Chondrocyte (in vitro differentiated cells): ENCODE measurements around the gene EVI5L. TPM values are rescaled to one million over a fixed set of nuclear protein-coding genes. Genes with fewer than 3 reads are reported as not detected.

ENCODE experiments used
- DNase-seq: peaks from one replicate; pipeline ENCODE4 v3.0.0; 2021; ENCODE audit warnings: mixed read lengths, low spot score
- H3K27ac Mint-ChIP-seq: one replicate; pipeline ENCODE4 v1.8.0; 2021; ENCODE audit warnings: mild to moderate bottlenecking, moderate library complexity, mixed read lengths; ENCODE audit not compliant: unreplicated experiment
- H3K27me3 Mint-ChIP-seq: 2 replicates; pipeline ENCODE4 v1.8.0; 2021; ENCODE audit warnings: low read depth, mixed read lengths
- H3K36me3 Mint-ChIP-seq: 2 replicates; pipeline ENCODE4 v1.8.0; 2021; ENCODE audit warnings: low read depth, mixed read lengths
- H3K4me1 Mint-ChIP-seq: 2 replicates; pipeline ENCODE4 v1.8.0; 2021; ENCODE audit warnings: low read depth, mild to moderate bottlenecking, mixed read lengths
- H3K4me3 Mint-ChIP-seq: one replicate; pipeline ENCODE4 v1.8.0; 2021; ENCODE audit warnings: mild to moderate bottlenecking, moderate library complexity, mixed read lengths; ENCODE audit not compliant: unreplicated experiment
- H3K9me3 Mint-ChIP-seq: 2 replicates; pipeline ENCODE4 v1.8.0; 2021; ENCODE audit warnings: low read depth, mixed read lengths
- CTCF ChIP-seq: fragments of 200-600 bp; sonication (generic); IDR thresholded peaks from 2 replicates; pipeline ENCODE4 v1.5.0; 2021; ENCODE audit warnings: antibody characterized with exemption, mild to moderate bottlenecking, moderate library complexity
- total RNA-seq: library from RNA; stranded (reverse); gene quantifications from 3 replicates; pipeline ENCODE4 v1.2.1, GENCODE V29; 2021

The EVI5L gene
- total RNA-seq, 1 donor from 2014 or later = 27.4 TPM

GRCh38 chr19:7844951-7845350, 14.9 kb downstream of the EVI5L start:
- no peak for DNase-seq
- Mint-ChIP-seq H3K27ac (no peak overlapping the region), H3K4me1 (no peaks in the 10 kb centered on the region), H3K36me3 (no peaks in the 10 kb centered on the region), H3K9me3 (no peaks in the 10 kb centered on the region), H3K27me3 (no peaks in the 10 kb centered on the region), H3K4me3 (no peak overlapping the region)
- TF ChIP-seq CTCF = no peak

- no peaks in the 10 kb centered on the region for H3K9me3 Mint-ChIP-seq
- no peak for TF ChIP-seq CTCF
- H3K36me3 Mint-ChIP-seq = no peaks in the 10 kb centered on the region
- no peak for DNase-seq
- no peak overlapping the region for H3K27ac Mint-ChIP-seq
- H3K27me3 Mint-ChIP-seq = no peaks in the 10 kb centered on the region
- H3K4me3 Mint-ChIP-seq = no peak overlapping the region
- no peaks in the 10 kb centered on the region for H3K4me1 Mint-ChIP-seq
Measured at GRCh38 chr19:7845390-7846154, 15.6 kb downstream of the EVI5L start.

- no peaks in the 10 kb centered on the region for H3K27me3 Mint-ChIP-seq
- DNase-seq = no peak
- H3K9me3 Mint-ChIP-seq = no peaks in the 10 kb centered on the region
- H3K27ac Mint-ChIP-seq = no peak overlapping the region
- no peak for TF ChIP-seq CTCF
- H3K36me3 Mint-ChIP-seq = no peaks in the 10 kb centered on the region
- no peak overlapping the region for H3K4me3 Mint-ChIP-seq
- no peaks in the 10 kb centered on the region for H3K4me1 Mint-ChIP-seq
Measured at GRCh38 chr19:7846155-7846646, 16.2 kb downstream of the EVI5L start.

GRCh38 chr19:7847664-7848063, 17.6 kb downstream of the EVI5L start:
- no peaks in the 10 kb centered on the region for H3K9me3 Mint-ChIP-seq
- H3K4me3 Mint-ChIP-seq = no peak overlapping the region
- no peak for TF ChIP-seq CTCF
- no peaks in the 10 kb centered on the region for H3K27me3 Mint-ChIP-seq
- no peaks in the 10 kb centered on the region for H3K4me1 Mint-ChIP-seq
- no peak overlapping the region for H3K27ac Mint-ChIP-seq
- no peaks in the 10 kb centered on the region for H3K36me3 Mint-ChIP-seq
- DNase-seq = peak; percentile 90

GRCh38 chr19:7848779-7849457, 18.9 kb downstream of the EVI5L start:
- Mint-ChIP-seq H3K9me3 (no peaks in the 10 kb centered on the region), H3K4me3 (no peak overlapping the region), H3K36me3 (no peaks in the 10 kb centered on the region), H3K4me1 (peaks cover 6% of the 10 kb centered on the region), H3K27me3 (no peaks in the 10 kb centered on the region), H3K27ac (no peak overlapping the region)
- peak; percentile 90 for DNase-seq
- TF ChIP-seq CTCF = no peak
